Central memory CD4-positive, alpha-beta T cell (primary cell): Measurements from ENCODE around the gene GRM8.

Experiments used
- DNase-seq: peaks from one replicate; pipeline ENCODE4 v3.0.0; 2022
- total RNA-seq, 3 experiments: gene quantifications; one replicate each; lab custom pipeline; 2026; lab: John Stamatoyannopoulos, UW

The GRM8 gene
- 0 reads per million in 3 experiments for total RNA-seq

GRCh38 chr7:127252778-127253280 is at the start of gene GRM8:
GRM8 (minus strand) TSS chr7:127252941.
- no peak for DNase-seq

- DNase-seq = no peak
Measured at GRCh38 chr7:127290801-127291361, 38.1 kb upstream of the GRM8 start.

- no peak for DNase-seq
Measured at GRCh38 chr7:127290116-127290655, 37.4 kb upstream of the GRM8 start.

GRCh38 chr7:127287133-127287532 is 34.4 kb upstream of the GRM8 start:
- no peak for DNase-seq

- DNase-seq = no peak
Measured at GRCh38 chr7:127270093-127270492, 17.4 kb upstream of the GRM8 start.

- no peak for DNase-seq
Measured at GRCh38 chr7:127266047-127266446, 13.3 kb upstream of the GRM8 start.

GRCh38 chr7:127264219-127264618 is 11.5 kb upstream of the GRM8 start:
- DNase-seq = no peak

GRCh38 chr7:127258111-127258510 is 5.4 kb upstream of the GRM8 start:
- DNase-seq = no peak

GRCh38 chr7:127257086-127257485 is 4.3 kb upstream of the GRM8 start:
- DNase-seq = no peak

GRCh38 chr7:127256041-127256725 is 3.4 kb upstream of the GRM8 start:
- no peak for DNase-seq

GRCh38 chr7:127254163-127254684 is 1.5 kb upstream of the GRM8 start:
- no peak for DNase-seq

- peak; percentile 43 for DNase-seq
Measured at GRCh38 chr7:127253281-127254162, 781 bp upstream of the GRM8 start.

- DNase-seq = no peak
Measured at GRCh38 chr7:127252377-127252713, 396 bp downstream of the GRM8 start.

- DNase-seq = no peak
Measured at GRCh38 chr7:127251465-127252376, 1.0 kb downstream of the GRM8 start.

- no peak for DNase-seq
Measured at GRCh38 chr7:127251036-127251464, 1.7 kb downstream of the GRM8 start.

- DNase-seq = no peak
Measured at GRCh38 chr7:127250312-127251035, 2.3 kb downstream of the GRM8 start.

GRCh38 chr7:127245607-127246006 is 7.1 kb downstream of the GRM8 start:
- no peak for DNase-seq

- DNase-seq = no peak
Measured at GRCh38 chr7:127245002-127245401, 7.7 kb downstream of the GRM8 start.

- DNase-seq = no peak
Measured at GRCh38 chr7:127239814-127240213, 12.9 kb downstream of the GRM8 start.

GRCh38 chr7:127233630-127234029 is 19.1 kb downstream of the GRM8 start:
- DNase-seq = no peak

- DNase-seq = no peak
Measured at GRCh38 chr7:127231415-127231814, 21.3 kb downstream of the GRM8 start.
